ENCODE data around the gene TCEAL3. TPM values are rescaled to one million over a fixed set of nuclear protein-coding genes. Genes with fewer than 3 reads are reported as not detected.
"Not testable (repeated sequence)": the region's sequence is repeated elsewhere in the genome, so short reads cannot be mapped to it uniquely, and the experiment has no call there.

The TCEAL3 gene
- total and polyA plus RNA-seq, 2 experiments from 2014 or later: 20.0 to 23.0 TPM

GRCh38 chrX:103647630-103648029, 39.9 kb downstream of the TCEAL3 start:
- Histone ChIP-seq H3K27ac (no peak overlapping the region), H3K9me3 (ENCODE audit: low read depth) (no peaks in the 10 kb centered on the region), H3K36me3 (no peaks in the 10 kb centered on the region), H3K4me3 (no peak overlapping the region), H3K27me3 (no peaks in the 10 kb centered on the region), H3K4me1 (ENCODE audit: low read depth) (no peaks in the 10 kb centered on the region)
- TF ChIP-seq, protein P1, sequence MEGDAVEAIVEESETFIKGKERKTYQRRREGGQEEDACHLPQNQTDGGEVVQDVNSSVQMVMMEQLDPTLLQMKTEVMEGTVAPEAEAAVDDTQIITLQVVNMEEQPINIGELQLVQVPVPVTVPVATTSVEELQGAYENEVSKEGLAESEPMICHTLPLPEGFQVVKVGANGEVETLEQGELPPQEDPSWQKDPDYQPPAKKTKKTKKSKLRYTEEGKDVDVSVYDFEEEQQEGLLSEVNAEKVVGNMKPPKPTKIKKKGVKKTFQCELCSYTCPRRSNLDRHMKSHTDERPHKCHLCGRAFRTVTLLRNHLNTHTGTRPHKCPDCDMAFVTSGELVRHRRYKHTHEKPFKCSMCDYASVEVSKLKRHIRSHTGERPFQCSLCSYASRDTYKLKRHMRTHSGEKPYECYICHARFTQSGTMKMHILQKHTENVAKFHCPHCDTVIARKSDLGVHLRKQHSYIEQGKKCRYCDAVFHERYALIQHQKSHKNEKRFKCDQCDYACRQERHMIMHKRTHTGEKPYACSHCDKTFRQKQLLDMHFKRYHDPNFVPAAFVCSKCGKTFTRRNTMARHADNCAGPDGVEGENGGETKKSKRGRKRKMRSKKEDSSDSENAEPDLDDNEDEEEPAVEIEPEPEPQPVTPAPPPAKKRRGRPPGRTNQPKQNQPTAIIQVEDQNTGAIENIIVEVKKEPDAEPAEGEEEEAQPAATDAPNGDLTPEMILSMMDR (IDR thresholded peaks at IDR 0.05; ENCODE audit: low read depth, low read length): no peak
- no peak for DNase-seq (ENCODE audit: low read depth in 1 of 2, low spot score in 1 of 2)

GRCh38 chrX:103651151-103651773, 43.5 kb downstream of the TCEAL3 start:
- no peaks in the 10 kb centered on the region for H3K27me3 ChIP-seq
- no peaks in the 10 kb centered on the region for H3K36me3 ChIP-seq
- TF ChIP-seq, protein P1 (IDR thresholded peaks at IDR 0.05; ENCODE audit: low read depth, low read length): no peak
- no peaks in the 10 kb centered on the region for H3K4me1 ChIP-seq (ENCODE audit: low read depth)
- DNase-seq (ENCODE audit: low read depth in 1 of 2, low spot score in 1 of 2): no peak
- H3K9me3 ChIP-seq (ENCODE audit: low read depth): no peaks in the 10 kb centered on the region
- H3K4me3 ChIP-seq: no peak overlapping the region
- H3K27ac ChIP-seq: no peak overlapping the region

- DNase-seq (ENCODE audit: low read depth in 1 of 2, low spot score in 1 of 2); H3K36me3 ChIP-seq; H3K4me1 ChIP-seq (ENCODE audit: low read depth); H3K9me3 ChIP-seq (ENCODE audit: low read depth); H3K4me3 ChIP-seq; H3K27me3 ChIP-seq; H3K27ac ChIP-seq: not testable (repeated sequence)
These were observed 47.7 kb downstream of the TCEAL3 start for GRCh38 chrX:103655230-103656000.

DNA sequence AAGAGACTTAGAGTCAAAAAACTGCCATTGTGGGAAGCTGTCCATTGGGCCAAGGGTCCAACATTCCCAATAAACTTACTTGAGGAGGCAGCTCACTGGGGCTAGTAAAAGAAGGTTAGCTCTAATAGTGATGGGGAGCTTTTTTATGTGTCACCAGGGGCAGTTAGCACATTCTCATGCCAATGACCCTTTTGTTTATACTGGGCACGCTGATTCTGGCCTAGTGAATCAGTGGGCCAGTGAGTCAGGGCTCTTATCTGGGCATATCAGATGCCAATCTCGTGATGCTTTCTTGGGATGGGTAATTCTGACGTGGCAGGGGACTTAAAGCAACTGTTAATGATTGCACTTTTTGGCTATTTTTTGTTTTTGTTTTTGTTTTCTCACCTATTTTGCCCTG, 48.9 kb downstream of the TCEAL3 start:
- Histone ChIP-seq H3K36me3 (no peaks in the 10 kb centered on the region), H3K4me3 (no peak overlapping the region), H3K27me3 (no peaks in the 10 kb centered on the region), H3K27ac (no peak overlapping the region), H3K4me1 (ENCODE audit: low read depth) (no peaks in the 10 kb centered on the region), H3K9me3 (ENCODE audit: low read depth) (no peaks in the 10 kb centered on the region)
- no peak for DNase-seq (ENCODE audit: low read depth in 1 of 2, low spot score in 1 of 2)
- TF ChIP-seq, protein P1 (IDR thresholded peaks at IDR 0.05; ENCODE audit: low read depth, low read length): no peak

DNA sequence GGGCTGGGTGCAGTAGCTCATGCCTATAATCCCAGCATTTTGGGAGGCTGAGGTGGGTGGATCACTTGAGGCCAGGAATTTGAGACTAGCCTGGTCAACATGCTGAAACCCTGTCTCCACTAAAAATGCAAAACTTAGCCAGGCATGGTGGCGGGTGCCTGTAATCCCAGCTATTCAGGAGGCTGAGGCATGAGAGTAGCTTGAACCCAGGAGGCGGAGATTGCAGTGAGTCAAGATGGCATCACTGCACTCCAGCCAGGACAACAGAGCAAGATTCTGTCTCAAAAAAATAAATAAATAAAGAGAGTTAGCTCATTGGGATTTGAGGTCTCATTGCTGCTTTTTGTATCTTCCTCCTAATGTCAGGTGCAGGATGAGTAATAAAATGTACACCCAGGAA, 49.3 kb downstream of the TCEAL3 start:
- H3K4me1 ChIP-seq (ENCODE audit: low read depth); DNase-seq (ENCODE audit: low read depth in 1 of 2, low spot score in 1 of 2); H3K4me3 ChIP-seq; H3K27me3 ChIP-seq; H3K9me3 ChIP-seq (ENCODE audit: low read depth); H3K36me3 ChIP-seq; H3K27ac ChIP-seq: not testable (repeated sequence)

DNA sequence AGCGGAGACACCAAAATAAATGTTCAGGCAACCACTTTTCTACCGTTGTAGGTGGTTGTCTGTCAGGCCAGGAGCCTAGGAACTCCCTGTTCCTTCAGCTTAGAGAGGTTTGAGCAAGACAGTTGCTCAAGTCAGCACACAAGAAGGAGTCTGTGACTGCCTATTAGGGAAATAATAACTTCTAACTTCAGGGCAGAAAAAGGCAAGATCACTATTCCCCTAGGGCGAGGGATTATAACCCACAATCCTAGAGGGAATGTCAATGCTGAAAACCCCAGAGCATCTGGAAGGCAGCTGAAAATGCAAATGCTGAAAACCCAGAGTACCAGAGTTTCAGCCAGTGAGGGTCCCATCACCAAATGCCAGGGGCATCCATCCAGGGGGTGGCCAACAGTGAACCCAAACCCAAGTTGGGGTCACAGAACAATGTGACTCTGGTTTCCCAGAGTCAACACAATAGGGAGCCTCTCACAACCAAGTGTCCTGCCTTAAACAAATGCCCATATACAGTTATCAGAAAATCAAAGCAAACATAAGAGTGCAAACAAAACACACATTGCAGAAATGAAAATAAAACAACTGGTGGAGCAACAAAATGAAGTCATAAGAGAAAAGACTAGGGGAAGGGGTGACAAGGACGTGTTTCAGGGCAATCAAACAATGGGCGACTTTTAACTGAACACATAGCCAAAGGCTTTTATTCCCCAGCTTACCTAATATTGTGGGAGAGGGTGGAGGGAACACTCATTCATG, 51.1 kb downstream of the TCEAL3 start:
- peaks cover 2% of the 10 kb centered on the region for H3K27me3 ChIP-seq
- TF ChIP-seq, protein P1 (IDR thresholded peaks at IDR 0.05; ENCODE audit: low read depth, low read length): no peak
- DNase-seq (ENCODE audit: low read depth in 1 of 2, low spot score in 1 of 2): no peak
- H3K9me3 ChIP-seq (ENCODE audit: low read depth): no peaks in the 10 kb centered on the region
- no peak overlapping the region for H3K4me3 ChIP-seq
- no peaks in the 10 kb centered on the region for H3K4me1 ChIP-seq (ENCODE audit: low read depth)
- no peaks in the 10 kb centered on the region for H3K36me3 ChIP-seq
- H3K27ac ChIP-seq: no peak overlapping the region

- not testable (repeated sequence) for H3K4me3 ChIP-seq; H3K27ac ChIP-seq; DNase-seq (ENCODE audit: low read depth in 1 of 2, low spot score in 1 of 2); H3K9me3 ChIP-seq (ENCODE audit: low read depth); H3K27me3 ChIP-seq; H3K4me1 ChIP-seq (ENCODE audit: low read depth); H3K36me3 ChIP-seq
These were observed 51.7 kb downstream of the TCEAL3 start for GRCh38 chrX:103659460-103659859.
